Retina (tissue), 1 donor: ENCODE results near the gene APOC3.
"Not testable (repeated sequence)": the region's sequence is repeated elsewhere in the genome, so short reads cannot be mapped to it uniquely, and the experiment has no call there.

ENCODE experiments used
- DNase-seq: peaks from one replicate; pipeline ENCODE4 v3.0.0-alpha.2; 2016

APOC3 gene

GRCh38 chr11:116829525-116830183 is at the start of gene APOC3:
APOC3 (plus strand) TSS chr11:116829907; CDS start chr11:116830583, 676 bp downstream.
- no peak for DNase-seq

DNA sequence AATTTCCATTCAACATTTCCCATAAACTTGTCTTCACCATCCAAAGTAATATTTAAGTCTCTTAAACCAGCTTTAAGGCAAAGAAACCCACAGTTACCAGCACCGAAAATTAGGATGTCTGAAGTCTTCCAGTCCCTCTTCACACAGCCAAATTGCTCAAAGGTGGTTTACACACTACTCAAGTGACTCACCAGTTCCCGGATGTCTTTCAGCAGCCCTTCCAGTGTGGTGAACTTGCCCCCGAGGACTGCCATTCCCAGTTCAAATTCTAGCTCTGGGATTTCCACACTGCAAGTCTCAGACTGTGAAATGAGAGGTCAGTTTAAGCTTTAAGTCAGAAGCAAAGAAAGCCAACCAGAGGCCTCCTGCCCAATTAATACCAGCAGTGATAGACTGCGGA is 47.0 kb upstream of the APOC3 start:
- no peak for DNase-seq

GRCh38 chr11:116786326-116786725 is 43.4 kb upstream of the APOC3 start:
- DNase-seq, result no peak

DNA sequence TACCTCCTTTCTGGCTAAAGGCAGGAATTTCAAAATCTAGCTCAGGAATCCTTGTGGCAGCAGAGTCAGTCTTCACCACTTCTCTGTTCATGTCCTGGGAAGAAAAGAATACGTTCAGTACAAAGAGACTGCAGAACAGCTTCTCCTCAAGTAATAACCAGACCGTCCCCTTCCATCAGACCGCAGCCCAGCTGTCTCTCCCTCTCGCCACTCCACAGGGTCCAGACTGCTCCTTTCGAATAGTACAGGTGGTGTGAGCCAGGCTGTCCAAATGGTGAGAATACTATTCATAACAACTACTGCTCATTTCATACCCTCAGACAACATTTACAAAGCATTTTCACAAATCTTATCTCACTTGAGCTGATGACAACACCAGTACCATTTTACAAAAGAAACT is 42.7 kb upstream of the APOC3 start:
- no peak for DNase-seq

GRCh38 chr11:116787436-116787785 is 42.3 kb upstream of the APOC3 start:
- no peak for DNase-seq

GRCh38 chr11:116787786-116788486 is 41.8 kb upstream of the APOC3 start, which contains the start of gene ZPR1:
ZPR1 (minus strand) TSS chr11:116788023; CDS start chr11:116787990, 33 bp downstream.
- peak; percentile 94 for DNase-seq

GRCh38 chr11:116788534-116788933 is 41.2 kb upstream of the APOC3 start:
- DNase-seq, result peak; percentile 14

DNA sequence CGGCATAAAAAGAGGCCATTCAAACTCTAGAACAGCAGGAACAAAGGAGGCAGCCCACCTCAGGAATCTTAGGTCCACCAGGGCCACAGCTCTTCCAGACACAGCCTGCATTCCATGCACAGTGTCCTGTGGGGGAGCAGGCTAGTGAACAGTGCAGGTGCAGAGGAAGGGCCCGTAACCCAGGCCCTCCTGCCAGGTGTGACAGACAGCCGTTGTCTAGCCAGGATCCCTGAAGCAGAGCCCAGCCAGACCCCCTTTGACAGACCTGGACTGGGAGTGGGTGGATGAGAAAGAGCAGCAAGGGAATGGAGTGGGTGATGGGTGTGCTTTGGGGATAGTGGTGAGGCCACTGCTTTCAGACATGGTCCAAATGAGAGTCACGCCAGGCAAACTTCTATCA is 40.7 kb upstream of the APOC3 start:
- DNase-seq, result no peak

GRCh38 chr11:116790167-116791001 is 39.3 kb upstream of the APOC3 start:
- peak; percentile 3 for DNase-seq

GRCh38 chr11:116791002-116791812 is 38.5 kb upstream of the APOC3 start:
- peak; percentile 91 for DNase-seq

- no peak for DNase-seq
Observed at GRCh38 chr11:116791813-116792143, 37.9 kb upstream of the APOC3 start, which contains the start of gene APOA5. APOA5 (minus strand) TSS chr11:116791879; CDS start chr11:116791860, 19 bp downstream.

GRCh38 chr11:116792144-116792868 is 37.4 kb upstream of the APOC3 start:
- no peak for DNase-seq

GRCh38 chr11:116792869-116793771 is 36.6 kb upstream of the APOC3 start:
- peak; percentile 2 for DNase-seq

DNA sequence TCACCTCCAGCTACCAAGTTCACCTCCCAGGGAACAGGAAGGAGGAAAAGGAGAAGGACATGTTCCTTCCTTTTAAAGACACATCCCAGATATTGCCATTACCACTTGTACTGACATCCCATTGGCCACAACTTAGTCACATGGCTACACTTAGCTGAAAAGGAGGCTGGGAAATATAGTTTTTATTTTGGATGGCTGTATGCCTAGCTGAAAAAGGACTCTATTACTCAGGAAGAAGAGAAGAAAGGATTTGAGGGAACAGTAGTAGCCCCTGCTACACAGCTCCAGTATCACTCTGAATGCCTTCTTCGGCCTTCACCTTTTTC is 36.0 kb upstream of the APOC3 start:
- no peak for DNase-seq

DNA sequence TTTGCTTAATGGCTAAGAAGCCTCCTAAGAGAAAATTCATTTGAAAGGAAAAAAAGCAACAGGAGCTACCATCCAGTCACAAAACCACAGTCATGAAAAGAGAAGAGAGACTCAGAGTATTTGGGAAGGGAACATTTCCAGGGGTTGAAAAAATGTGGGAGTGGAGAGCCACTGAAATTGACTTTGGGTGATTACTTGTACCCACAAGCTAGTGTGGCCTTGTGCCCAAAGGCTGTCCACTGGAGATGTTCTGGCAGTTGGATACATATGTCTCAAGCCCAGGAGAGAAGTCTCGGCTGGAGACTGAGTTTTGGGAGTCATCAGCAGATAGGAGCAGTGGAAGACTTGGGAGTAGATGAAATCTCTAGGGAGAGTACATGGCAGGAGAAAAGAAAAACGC is 34.9 kb upstream of the APOC3 start:
- no peak for DNase-seq

DNA sequence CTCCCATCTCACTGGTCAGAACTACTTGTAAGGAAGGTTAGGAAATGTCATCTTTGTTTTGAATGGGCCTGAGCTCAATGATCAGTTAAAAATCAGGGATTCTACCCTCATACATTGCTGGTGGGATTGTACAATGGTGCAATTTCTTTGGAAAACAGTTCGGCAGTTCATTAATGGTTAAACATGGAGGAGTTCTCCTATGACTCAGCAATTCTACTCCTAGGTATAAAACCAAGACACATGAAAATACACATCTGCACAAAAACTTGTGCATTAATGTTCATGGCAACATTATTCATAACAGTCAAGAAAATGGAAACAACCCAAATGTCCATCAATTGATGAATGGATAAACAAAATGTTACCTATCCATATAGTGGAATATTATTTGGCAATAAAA is 33.2 kb upstream of the APOC3 start:
- no peak for DNase-seq

DNA sequence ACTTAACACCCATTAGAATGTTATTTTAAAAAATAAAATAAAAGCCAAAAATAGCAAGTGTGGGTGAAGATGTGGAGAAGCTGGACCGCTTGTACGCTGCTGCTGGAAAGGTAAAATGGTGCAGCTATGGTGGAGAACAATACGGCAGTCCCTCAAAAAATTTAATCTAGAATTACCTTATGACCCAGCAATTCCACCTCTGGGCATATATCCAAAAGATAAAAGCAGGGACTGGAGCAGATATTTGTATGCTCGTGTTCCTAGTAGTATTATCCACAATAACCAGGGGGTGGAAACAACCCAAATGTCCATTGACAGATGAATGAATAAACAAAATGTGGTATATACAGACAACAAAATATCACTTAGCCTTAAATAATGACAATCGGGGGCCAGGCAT is 31.9 kb upstream of the APOC3 start:
- no peak for DNase-seq

GRCh38 chr11:116798368-116798767 is 31.3 kb upstream of the APOC3 start:
- DNase-seq, result no peak

DNA sequence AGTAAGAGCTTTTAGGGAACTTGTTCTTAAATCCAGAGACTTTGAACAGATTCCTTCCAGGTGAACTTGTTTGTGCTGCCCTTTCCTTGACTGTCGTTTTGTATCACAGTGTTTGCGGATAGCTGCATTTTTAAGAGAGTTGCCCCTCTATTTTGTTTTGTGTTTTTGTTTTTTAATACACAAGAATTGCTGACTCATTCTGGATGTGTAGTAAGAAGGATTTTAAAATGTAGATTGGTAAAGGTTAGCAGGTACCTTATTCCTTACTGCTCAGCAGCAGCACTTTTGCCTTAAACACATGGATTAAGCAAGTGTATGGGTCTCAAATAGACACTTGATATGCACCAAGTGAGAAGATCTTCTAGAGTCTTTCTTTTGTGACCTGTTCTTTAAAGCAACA is 29.1 kb upstream of the APOC3 start:
- DNase-seq, result no peak

GRCh38 chr11:116801662-116802061 is 28.0 kb upstream of the APOC3 start:
- DNase-seq, result not testable (repeated sequence)

DNA sequence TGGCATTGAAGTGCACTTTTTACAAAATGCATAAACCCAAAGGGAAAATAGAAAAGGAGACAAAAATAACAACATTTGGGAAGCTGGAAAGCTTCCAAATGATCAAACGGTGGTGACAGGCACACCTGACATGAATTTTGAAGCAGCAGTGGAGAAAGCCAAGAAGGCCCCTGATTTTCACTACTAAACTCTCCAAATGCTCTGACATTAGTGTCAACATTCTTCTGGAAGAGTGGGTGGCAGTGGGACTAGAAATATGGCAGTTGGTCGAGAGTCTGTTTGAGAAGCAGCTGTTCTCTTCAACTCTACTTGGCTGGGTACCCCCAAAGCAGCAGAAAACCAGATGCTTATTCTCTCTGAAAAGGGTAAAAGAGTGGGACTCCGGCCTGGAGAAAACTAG is 25.7 kb upstream of the APOC3 start:
- DNase-seq, result no peak
